ENCODE results near the gene PLEKHN1. TPM values are rescaled to one million over a fixed set of nuclear protein-coding genes. Genes with fewer than 3 reads are reported as not detected.
"Not testable (repeated sequence)": the region's sequence is repeated elsewhere in the genome, so short reads cannot be mapped to it uniquely, and the experiment has no call there.

The PLEKHN1 gene
- total and polyA plus RNA-seq, 2 of the 4 experiments (the other 2 are of a cell fraction), result 0.54 to 2.1 TPM

DNA sequence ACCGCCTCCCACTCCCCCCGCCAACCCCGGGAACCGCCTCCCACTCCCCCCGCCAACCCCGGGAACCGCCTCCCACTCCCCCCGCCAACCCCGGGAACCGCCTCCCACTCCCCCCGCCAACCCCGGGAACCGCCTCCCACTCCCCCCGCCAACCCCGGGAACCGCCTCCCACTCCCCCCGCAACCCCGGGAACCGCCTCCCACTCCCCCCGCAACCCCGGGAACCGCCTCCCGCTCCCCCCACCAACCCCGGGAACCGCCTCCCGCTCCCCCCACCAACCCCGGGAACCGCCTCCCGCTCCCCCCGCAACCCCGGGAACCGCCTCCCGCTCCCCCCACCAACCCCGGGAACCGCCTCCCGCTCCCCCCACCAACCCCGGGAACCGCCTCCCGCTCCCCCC is 10.5 kb downstream of the PLEKHN1 start:
- H4K91ac ChIP-seq (ENCODE audit: insufficient read depth, low read depth, low read length); dilution Hi-C loops (cut with HindIII; ENCODE audit: low sequenced_read_pairs, unreplicated experiment); H3K18ac ChIP-seq (ENCODE audit: low read depth, low read length); H2BK5ac ChIP-seq (ENCODE audit: low read depth, low read length, poor library complexity, severe bottlenecking); H3K56ac ChIP-seq (ENCODE audit: extremely low read depth, insufficient read depth, low read length); CTCF ChIA-PET; H4K20me1 ChIP-seq (ENCODE audit: insufficient read depth, low read length); H3K9me3 ChIP-seq (ENCODE audit: control insufficient read depth, insufficient read depth, low read length); ATAC-seq (ENCODE audit: low read depth); H4K5ac ChIP-seq (ENCODE audit: low read depth, low read length); H3K27ac ChIP-seq (ENCODE audit: insufficient read depth, low read length); H3K36me3 ChIP-seq (ENCODE audit: control insufficient read depth, insufficient read depth, low read length); H3K4me3 ChIP-seq (ENCODE audit: insufficient read depth, low read depth, low read length); H2BK120ac ChIP-seq (ENCODE audit: low read depth, low read length); DNase-seq; H4K8ac ChIP-seq (ENCODE audit: low read depth in 2 of 2, low read length in 2 of 2); H2AK9ac ChIP-seq (replicated peaks; ENCODE audit: low read depth, low read length, poor library complexity); H2BK15ac ChIP-seq (ENCODE audit: low read depth, low read length); H3K4me2 ChIP-seq (ENCODE audit: low read depth, low read length); H3K9me1 ChIP-seq (ENCODE audit: insufficient read depth, low read length); POLR2A ChIA-PET (ENCODE audit: unreplicated experiment); H3K79me1 ChIP-seq (ENCODE audit: low read depth in 1 of 2, low read length in 2 of 2); H3K14ac ChIP-seq (replicated peaks; ENCODE audit: low read depth, low read length); H2AK5ac ChIP-seq (ENCODE audit: low read depth, low read length); H3K23ac ChIP-seq (ENCODE audit: low read depth, low read length); H3K4ac ChIP-seq (ENCODE audit: low read depth, low read length); BruUV-seq (replicated peaks); H3K4me1 ChIP-seq (ENCODE audit: control insufficient read depth, insufficient read depth, low read length); in situ Hi-C loops (cut with MboI; ENCODE audit: low sequenced_read_pairs); H3K9ac ChIP-seq (ENCODE audit: low read depth, low read length); H3K27me3 ChIP-seq (ENCODE audit: control insufficient read depth, insufficient read depth, low read length); H2AFZ ChIP-seq (replicated peaks; ENCODE audit: low read length, poor library complexity); H2BK20ac ChIP-seq (ENCODE audit: low read depth, low read length): not testable (repeated sequence)
- intact Hi-C loops (cut with micrococcal nuclease), result loop anchor here (2.0 to 5.0 kb wide), 2 partner anchors 74 to 104 kb away; no protein-coding TSS in a partner anchor
- WGBS, 2 experiments (ENCODE audit: extremely low coverage in 2 of 2, insufficient read length in 1 of 2), result no CpG with 5 or more reads among the region's 39 CpGs
